Activated T-cell treated with anti-CD3 and anti-CD28 coated beads for 48 hours (primary cell): ENCODE measurements around the gene SGMS1.

Source experiments
- DNase-seq: peaks from one replicate; pipeline ENCODE4 v3.0.0-alpha.2; 2020; ENCODE audit warnings: low read depth

The SGMS1 gene

GRCh38 chr10:50334273-50334672, 289.5 kb downstream of the SGMS1 start:
- DNase-seq: no peak

DNA sequence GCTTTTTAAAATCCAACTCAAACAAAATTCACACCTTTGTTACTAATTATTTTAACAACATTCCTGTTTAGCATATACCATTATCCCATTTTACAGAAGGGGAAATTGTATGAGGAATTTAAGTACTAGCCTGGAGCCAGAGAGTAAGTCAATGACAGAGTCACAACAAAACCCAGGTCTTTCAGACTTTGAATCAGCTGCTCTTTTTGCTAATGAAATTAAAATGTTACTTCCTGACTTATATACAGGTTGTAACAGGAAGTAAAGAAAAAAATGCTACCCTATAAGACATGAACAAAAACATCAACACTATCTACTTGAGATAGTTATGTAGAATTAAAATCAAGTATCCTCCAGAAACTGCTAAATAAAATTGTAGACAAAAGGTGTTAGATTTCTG, 289.9 kb downstream of the SGMS1 start:
- no peak for DNase-seq

DNA sequence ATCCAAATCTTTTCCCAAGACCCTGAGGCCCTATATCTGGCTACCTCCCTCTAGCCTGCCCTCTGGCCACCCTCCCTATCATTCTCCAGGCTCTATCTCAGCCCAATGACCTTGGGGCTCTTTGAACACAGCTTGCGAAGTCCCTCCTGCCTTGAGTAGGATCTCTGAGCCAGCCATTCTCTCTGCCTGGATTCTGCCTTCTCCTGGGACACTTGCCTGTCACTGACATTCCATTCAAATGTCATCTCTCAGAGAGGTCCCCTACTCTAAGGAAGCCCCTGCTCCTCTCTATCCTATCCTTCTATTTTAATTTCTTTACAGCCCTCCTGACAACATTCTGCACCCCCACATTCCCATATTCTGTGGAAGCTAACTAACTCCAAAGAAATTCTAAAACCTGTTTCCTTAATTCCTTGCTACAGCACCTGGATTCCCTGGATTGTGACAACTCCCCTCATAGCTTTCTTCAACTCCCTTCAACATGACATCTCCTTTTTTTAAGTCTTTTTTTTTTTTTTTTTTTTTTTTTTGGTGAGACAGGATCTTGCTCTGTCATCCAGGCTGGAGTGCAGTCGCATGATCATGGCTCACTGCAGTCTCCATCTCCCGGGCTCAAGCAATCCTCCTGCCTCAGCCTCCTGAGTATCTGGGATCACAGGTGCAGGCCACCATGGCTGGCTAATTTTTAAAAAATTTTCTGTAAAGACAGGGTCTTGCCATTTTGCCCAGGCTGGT, 291.5 kb downstream of the SGMS1 start:
- DNase-seq: no peak

- DNase-seq: no peak
Observed at GRCh38 chr10:50331486-50331885, 292.3 kb downstream of the SGMS1 start.

GRCh38 chr10:50326757-50327701, 296.7 kb downstream of the SGMS1 start:
- DNase-seq: no peak

DNA sequence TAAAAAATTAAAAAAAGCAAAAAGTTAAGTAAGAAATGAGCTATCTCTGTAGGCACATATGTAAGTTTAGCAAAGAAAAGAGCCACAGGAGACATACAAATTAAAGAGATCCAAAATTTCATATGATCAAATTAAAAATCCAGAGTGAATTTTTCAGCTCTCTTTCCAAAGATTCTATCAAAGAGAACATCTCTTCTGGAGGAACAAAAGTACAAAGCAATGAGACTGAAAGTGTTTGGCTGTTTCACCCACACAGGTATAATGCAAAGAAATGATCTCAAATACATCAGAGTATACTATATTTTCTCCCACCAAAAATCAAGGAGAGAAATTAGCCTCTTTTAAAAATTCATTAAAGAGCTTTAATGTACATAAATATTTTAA, 297.6 kb downstream of the SGMS1 start:
- no peak for DNase-seq

DNA sequence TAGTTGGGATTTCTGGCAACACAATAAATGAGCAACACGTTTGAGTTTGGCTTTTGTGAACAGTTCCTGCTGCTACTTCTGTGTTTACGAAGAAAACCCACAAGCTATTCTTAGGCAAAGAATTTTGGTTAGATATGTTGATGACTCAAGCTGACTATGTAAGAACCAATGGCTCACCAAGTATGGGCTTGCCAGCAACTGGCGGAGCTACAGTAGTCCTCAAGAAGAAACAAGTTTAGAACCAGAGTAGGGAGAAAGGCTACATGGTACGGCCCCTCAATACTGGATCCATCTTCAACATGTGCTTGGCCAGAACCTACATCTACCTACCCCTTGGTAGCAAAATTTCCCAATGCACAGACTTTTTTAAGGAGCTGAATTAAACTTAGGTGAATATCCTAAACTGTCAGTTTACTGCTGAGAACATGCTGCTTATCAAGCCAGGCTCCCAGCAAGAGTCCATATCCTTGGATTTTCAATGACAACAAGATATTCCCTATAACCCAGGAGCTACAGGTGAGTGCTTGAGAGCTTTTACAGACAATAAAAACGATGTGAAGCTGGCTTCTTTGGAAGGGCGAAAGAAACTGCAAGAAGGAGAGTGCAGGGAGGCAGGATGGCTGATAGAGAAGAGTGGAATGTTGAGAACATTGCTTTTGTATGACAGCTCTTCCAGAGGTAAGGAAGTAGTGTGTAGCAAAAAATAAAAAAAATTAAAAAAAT, 298.1 kb downstream of the SGMS1 start:
- DNase-seq: no peak

DNA sequence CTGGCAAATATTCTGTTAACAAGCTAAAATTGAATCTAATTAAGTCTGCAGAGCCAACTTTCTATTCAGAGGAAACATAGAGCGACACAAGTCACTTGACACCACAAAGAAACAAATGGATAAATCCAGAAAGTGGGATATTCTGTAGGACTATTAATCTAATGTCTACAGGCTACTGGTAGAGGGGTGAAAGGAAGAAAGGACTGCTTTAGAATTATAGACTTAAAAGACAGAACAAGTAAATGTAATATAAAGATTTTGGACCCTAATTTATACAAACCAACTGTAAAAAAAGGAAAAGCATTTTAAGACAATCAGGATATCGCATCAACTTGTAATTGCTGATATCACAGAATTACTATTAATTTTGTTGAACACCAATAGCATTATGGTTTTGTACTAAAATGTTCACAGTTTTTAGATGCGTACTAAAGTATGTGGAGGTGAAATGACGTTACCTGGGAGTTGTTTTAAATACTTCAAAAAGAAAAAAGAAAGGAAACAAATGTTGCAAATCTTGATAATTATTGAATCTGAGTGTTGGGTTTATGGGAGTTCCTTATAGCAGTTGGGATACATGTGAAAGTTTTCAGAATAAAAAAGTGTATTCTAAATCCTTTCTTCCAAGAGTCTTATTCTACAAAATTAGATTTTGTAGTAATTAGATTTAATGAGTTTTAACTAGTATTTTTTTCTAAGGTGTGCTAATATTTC, 298.9 kb downstream of the SGMS1 start:
- DNase-seq: no peak

- no peak for DNase-seq
Observed at GRCh38 chr10:50324046-50324445, 299.7 kb downstream of the SGMS1 start.

GRCh38 chr10:50322077-50322476, 301.7 kb downstream of the SGMS1 start:
- DNase-seq: no peak

DNA sequence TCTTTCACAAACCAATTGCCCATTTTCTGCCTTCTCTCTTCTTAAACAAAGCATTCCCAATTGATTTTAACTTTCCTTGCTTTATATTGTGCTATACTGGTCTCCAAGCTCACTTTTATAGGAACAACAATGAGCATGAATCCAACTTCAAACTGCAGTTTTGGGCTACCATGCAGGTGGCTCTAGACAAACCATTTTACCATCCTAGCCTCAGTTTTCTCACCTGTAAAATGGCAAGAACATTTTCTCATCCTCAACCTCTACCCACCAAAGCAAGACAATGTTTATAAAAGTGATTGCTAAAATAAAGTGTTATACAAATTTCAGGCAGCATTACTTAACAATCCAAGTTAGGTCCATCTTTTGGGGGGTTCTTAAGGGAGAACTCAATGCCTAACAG, 305.6 kb downstream of the SGMS1 start:
- DNase-seq: no peak

DNA sequence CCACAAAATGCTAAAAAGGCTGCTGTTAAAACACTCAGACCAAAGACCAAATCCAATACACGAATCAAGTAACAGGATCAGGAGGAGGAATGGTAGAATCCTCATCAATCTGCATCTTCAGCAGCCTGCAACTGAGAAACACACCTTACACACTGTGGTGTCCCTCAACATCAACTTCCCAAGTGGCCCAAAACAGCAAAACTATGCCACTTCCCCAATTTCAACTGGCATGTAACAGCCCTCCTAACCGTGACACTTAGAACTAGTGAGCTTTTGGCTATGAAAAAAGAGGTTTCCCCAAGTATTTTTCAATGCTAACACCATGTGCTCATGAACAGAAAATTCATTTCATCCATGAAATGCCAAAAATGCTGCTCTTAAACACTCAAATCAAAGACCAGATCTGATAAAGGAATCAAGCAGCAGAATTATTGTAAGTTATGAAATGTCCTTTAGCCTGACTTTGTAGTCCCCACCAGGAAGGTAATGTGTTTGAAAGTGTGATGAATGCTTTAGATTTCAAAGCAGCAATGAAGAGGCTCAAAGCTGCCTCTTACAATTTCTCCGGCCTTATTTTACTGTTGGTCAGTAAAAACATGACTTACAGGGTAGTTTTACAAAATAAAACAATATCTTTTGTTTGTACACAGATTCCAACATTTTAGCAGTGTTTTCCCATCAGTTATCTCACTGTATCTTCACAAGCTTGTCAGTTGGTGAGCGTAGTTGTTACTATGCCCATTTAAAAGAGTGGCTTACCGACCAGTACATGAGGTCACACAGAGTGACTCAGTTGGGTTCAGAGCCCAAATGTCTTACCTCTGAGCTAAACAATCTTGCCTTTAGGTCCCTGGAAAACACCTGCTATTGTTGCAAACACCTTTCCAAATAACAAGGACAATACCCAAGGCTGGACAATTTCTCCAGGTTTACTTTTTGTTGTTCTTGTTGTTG, 306.8 kb downstream of the SGMS1 start:
- DNase-seq: no peak

DNA sequence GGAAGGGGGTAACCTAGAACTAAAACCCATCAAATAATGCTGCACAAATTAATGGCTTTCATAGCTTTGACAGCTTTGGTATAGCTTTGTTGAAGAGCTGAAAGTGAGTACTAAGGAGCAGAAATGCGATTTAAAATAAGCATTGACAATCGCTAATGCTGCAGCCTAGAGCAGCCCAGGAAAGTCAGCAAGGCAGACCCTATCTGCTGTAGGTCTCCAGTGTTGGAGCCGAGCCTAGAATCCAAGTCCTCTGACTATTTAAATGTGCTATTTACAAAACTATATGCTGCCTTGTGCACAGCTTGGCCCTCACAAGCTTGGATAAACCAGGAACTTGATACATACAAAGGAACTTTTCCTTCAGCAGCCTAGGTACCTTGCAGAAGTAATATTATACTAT, 307.6 kb downstream of the SGMS1 start:
- no peak for DNase-seq

GRCh38 chr10:50315424-50315823, 308.3 kb downstream of the SGMS1 start:
- no peak for DNase-seq

- no peak for DNase-seq
Observed at GRCh38 chr10:50314169-50315071, 309.3 kb downstream of the SGMS1 start.

- no peak for DNase-seq
Observed at GRCh38 chr10:50312464-50313437, 311.0 kb downstream of the SGMS1 start.

DNA sequence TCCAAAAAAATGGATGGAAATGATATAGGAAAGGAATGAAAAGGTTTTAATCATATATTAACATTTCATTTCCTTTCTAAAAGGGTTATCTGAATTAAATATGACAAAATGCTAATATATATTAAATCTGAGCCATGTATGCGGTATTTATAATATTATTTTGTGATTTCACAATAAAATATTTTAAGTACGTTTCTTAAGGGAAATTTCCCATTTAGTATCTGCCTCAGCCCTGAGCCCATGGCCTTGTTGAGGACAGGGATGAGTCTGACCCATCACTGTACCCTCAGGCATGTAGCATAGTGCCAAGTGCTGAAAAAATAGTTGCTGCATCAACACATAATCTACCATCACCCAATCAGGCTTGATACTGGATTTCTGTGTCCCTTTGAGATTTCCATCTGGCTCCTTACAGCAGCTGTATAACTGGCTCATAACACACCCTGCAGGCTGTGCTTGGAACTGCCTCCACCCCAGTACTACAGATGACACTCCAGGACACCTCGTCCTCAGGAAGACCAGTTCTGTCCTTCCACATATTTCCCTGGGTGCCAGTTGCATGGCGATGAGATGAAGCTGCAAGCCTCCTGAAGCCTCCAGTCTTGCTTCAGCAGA, 313.1 kb downstream of the SGMS1 start:
- peak; percentile 18 for DNase-seq

DNA sequence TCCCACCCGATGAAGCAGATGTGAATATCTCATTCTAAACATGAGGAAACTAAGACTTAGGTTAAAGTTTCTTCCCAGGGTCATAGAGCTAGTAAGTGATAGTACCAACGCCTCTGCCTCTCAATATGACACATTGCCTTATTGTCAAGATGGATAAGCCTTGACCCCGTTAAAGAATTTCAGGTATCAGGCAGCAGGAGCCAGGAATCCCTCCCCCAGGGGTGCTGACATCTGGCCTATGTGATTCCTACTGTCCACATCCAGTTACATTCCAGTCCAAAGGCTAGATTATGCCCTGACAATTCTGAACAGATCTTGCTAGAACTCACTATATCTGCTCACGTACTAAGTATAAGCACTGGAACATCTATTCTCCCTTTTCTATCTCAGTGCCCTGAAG, 314.4 kb downstream of the SGMS1 start:
- DNase-seq: no peak
